ENCODE results near the gene HAND1. TPM values are rescaled to one million over a fixed set of nuclear protein-coding genes. Genes with fewer than 3 reads are reported as not detected.

Gene HAND1
- total RNA-seq, 4 donors from 2014 or later, result 6.7 to 8.0 (median 7.4) TPM

- intact Hi-C loops (cut with DNase I; ENCODE audit: low total_unique reads), result no loop called here
- Histone ChIP-seq H3K9me3 (no peaks in the 10 kb centered on the region), H3K36me3 (no peaks in the 10 kb centered on the region), H3K4me1 (peaks cover 13 to 47% (median 24%) of the 10 kb centered on the region in 4 donors), H3K27me3 (peaks cover 100% of the 10 kb centered on the region), H3K4me3 (peak overlapping the region in 1 of 4 donors; percentile 4), H3K27ac (peak overlapping the region; percentile 42 to 91 (median 57))
- TF ChIP-seq POLR2AphosphoS5 (IDR thresholded peaks at IDR 0.05) (peak; percentile 50 to 52 (median 50)), POLR2A (IDR thresholded peaks at IDR 0.05) (no peak), CTCF (IDR thresholded peaks at IDR 0.05) (no peak), EP300 (IDR thresholded peaks at IDR 0.05; ENCODE audit: low read depth) (peak; percentile 51)
- WGBS, 2 donors (ENCODE audit: low coverage in 1 of 2), result 11 to 16% methylated on average over 5 to 49 of the region's 49 CpGs
- in situ Hi-C loops (cut with MboI; ENCODE audit: low pct_ligation_motif_present in 1 of 4, low pct_unique_long_range_greater_than_20kb in 1 of 4, low sequenced_read_pairs in 3 of 4), result no loop called here
- DNase-seq, result peak; percentile 28
These were observed 4.8 kb upstream of the HAND1 start for GRCh38 chr5:154482528-154483449.

- in situ Hi-C loops (cut with MboI; ENCODE audit: low pct_ligation_motif_present in 1 of 4, low pct_unique_long_range_greater_than_20kb in 1 of 4, low sequenced_read_pairs in 3 of 4) (no loop called here), intact Hi-C loops (cut with DNase I; ENCODE audit: low total_unique reads) (no loop called here)
- TF ChIP-seq POLR2AphosphoS5 (IDR thresholded peaks at IDR 0.05), result no peak
- no peak for TF ChIP-seq EP300 (IDR thresholded peaks at IDR 0.05; ENCODE audit: low read depth)
- no peak for TF ChIP-seq CTCF (IDR thresholded peaks at IDR 0.05)
- TF ChIP-seq POLR2A (IDR thresholded peaks at IDR 0.05), result no peak
- Histone ChIP-seq H3K27ac (peak overlapping the region; percentile 6 to 91 (median 57)), H3K4me3 (no peak overlapping the region), H3K9me3 (no peaks in the 10 kb centered on the region), H3K36me3 (no peaks in the 10 kb centered on the region), H3K27me3 (peaks cover 100% of the 10 kb centered on the region), H3K4me1 (peaks cover 13 to 56% (median 30%) of the 10 kb centered on the region in 4 donors)
- no peak for DNase-seq
- WGBS, 2 donors (ENCODE audit: low coverage in 1 of 2), result 28% methylated on average over 3 to 11 of the region's 11 CpGs
These were observed 3.8 kb upstream of the HAND1 start for GRCh38 chr5:154481584-154482381.

- Histone ChIP-seq H3K4me1 (peaks cover 13 to 66% (median 37%) of the 10 kb centered on the region in 4 donors), H3K27ac (peak overlapping the region in 2 of 4 donors; percentile 67 to 91), H3K9me3 (no peaks in the 10 kb centered on the region), H3K4me3 (no peak overlapping the region), H3K36me3 (no peaks in the 10 kb centered on the region), H3K27me3 (peaks cover 100% of the 10 kb centered on the region)
- intact Hi-C loops (cut with DNase I; ENCODE audit: low total_unique reads), result no loop called here
- WGBS, 2 donors (ENCODE audit: low coverage in 1 of 2), result 35% methylated on average over 3 of the region's 3 CpGs; no CpG with 5 or more reads in 1 of the 2 donors
- TF ChIP-seq EP300 (IDR thresholded peaks at IDR 0.05; ENCODE audit: low read depth) (no peak), CTCF (IDR thresholded peaks at IDR 0.05) (no peak), POLR2A (IDR thresholded peaks at IDR 0.05) (no peak), POLR2AphosphoS5 (IDR thresholded peaks at IDR 0.05) (no peak)
- in situ Hi-C loops (cut with MboI; ENCODE audit: low pct_ligation_motif_present in 1 of 4, low pct_unique_long_range_greater_than_20kb in 1 of 4, low sequenced_read_pairs in 3 of 4), result no loop called here
- DNase-seq, result no peak
These were observed 2.8 kb upstream of the HAND1 start for GRCh38 chr5:154480847-154481246.

All from transverse colon (tissue), 4 donors.